Stimulated activated CD8-positive, alpha-beta memory T cell treated with anti-CD3 and anti-CD28 coated beads, Interleukin-7, amount 100 ng/mL, for 1 hour (primary cell): Measurements from ENCODE around the gene CCIN.
"Not testable (repeated sequence)": the region's sequence is repeated elsewhere in the genome, so short reads cannot be mapped to it uniquely, and the experiment has no call there.

Source experiments
- DNase-seq, 2 donors: peaks; one replicate each; pipeline ENCODE4 v3.0.0-alpha.2; 2020; ENCODE audit warnings: low read depth in 2 of 2

The CCIN gene

GRCh38 chr9:36169166-36169565, at the start of gene CCIN:
CCIN (plus strand) TSS chr9:36169388; CDS start chr9:36169503, 115 bp downstream.
- no peak for DNase-seq

DNA sequence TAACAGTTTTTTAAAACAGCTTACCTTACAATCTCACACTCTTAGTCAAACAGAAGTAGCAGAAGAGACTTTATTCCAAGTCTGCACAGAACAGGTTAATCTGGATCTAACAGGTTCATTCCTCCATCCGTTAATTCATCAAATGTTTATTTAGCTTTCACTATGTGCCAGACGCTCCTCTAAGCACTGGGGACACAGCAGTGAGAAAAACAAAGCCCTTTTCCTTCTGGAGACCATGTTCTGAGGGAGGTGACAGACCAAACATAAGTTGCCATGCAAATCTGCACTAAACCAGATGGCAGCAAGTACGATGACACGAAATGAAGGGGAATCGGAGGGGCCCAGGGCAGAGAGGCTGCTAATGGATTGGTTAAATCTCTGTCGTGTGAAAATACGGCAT, 49.7 kb upstream of the CCIN start:
- no peak for DNase-seq

GRCh38 chr9:36120705-36121104, 48.5 kb upstream of the CCIN start:
- DNase-seq: no peak

GRCh38 chr9:36121971-36122370, 47.2 kb upstream of the CCIN start:
- no peak for DNase-seq

- DNase-seq: no peak
Observed at GRCh38 chr9:36123515-36123914, 45.7 kb upstream of the CCIN start.

DNA sequence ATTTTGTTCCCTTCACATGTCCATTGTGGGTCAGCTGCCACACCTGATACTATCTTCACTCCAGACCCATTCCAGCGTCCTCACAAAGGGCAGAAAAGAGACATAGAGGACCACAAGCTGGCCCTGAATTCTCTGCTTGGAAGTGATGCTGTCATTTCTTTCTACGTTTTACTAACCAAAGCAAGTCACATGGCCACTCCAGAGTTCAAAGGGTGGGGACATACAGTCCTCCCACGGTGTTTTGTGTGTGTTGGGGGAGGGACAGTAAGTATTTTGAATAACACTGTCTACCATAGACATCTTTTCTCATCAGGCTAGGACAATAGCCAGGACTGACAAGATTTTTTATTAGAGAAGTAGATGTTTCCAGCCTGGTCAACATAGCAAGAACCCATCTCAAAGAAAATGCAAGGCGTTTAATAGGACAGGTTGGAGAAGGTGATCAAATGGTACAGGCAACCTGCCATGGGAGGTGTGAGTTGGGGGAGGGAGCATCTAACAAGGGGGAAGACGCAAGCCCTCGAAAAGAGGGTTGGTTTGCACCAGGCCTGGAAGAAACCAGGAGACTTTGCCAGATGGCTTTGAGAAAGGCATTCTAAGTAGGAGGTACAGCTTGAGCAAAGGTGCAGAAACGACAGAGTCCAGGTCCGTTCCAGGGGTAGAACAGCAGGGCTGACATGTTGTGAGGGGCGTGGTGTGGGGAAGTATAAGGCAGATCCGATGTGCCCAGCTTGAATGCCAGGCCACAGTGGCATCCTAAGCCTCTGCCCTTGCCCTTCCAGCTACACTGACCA, 43.9 kb upstream of the CCIN start:
- DNase-seq: no peak

GRCh38 chr9:36126016-36126730, 43.0 kb upstream of the CCIN start:
- DNase-seq: no peak

- no peak for DNase-seq
Observed at GRCh38 chr9:36127652-36128244, 41.4 kb upstream of the CCIN start.

GRCh38 chr9:36128349-36128748, 40.8 kb upstream of the CCIN start:
- no peak for DNase-seq

GRCh38 chr9:36129139-36129538, 40.0 kb upstream of the CCIN start:
- DNase-seq: no peak

DNA sequence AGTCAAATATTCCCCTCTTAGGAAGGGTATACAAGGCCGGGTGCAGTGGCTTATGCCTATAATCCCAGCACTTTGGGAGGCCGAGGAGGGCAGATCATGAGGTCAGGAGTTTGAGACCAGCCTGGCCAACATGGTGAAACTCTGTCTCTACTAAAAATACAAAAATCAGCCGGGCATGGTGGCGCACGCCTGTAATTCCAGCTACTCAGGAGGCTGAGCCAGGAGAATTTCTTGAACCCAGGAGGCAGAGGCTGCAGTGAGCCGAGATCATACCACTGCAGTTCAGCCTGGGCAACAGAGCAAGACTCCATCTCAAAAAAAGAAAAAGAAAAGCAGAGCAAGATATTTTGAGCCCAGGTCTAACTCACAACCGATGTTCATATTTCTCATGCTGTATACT, 37.5 kb upstream of the CCIN start:
- not testable (repeated sequence) for DNase-seq

- no peak for DNase-seq
Observed at GRCh38 chr9:36132086-36132485, 37.1 kb upstream of the CCIN start.

GRCh38 chr9:36134761-36135505, 34.3 kb upstream of the CCIN start:
- no peak for DNase-seq

DNA sequence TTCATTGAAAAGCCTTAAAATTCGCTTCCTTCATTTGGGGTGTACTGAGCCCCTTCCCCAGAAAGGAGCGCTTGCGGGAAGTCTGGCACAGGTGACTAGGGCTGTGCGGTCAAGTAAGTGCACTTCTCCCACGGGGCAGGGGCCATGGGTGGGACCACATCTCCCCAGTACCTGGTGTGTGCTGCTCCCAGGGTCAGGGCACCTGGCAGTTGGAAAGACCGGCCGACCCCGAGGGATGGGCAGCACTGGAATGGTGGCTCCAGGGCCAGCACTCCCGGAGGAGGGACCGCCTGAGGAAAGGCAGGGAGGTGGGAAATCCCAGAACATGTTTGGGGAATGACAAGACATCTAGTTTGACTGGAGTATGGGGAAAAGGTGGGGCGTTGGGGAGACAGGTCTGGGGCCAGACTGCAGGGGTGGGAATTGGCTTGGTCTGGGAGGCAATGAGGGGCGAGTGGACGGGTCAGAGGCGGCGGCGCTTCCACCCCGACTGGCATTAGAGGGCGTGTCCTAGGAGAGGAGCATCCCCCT, 33.4 kb upstream of the CCIN start:
- no peak for DNase-seq

DNA sequence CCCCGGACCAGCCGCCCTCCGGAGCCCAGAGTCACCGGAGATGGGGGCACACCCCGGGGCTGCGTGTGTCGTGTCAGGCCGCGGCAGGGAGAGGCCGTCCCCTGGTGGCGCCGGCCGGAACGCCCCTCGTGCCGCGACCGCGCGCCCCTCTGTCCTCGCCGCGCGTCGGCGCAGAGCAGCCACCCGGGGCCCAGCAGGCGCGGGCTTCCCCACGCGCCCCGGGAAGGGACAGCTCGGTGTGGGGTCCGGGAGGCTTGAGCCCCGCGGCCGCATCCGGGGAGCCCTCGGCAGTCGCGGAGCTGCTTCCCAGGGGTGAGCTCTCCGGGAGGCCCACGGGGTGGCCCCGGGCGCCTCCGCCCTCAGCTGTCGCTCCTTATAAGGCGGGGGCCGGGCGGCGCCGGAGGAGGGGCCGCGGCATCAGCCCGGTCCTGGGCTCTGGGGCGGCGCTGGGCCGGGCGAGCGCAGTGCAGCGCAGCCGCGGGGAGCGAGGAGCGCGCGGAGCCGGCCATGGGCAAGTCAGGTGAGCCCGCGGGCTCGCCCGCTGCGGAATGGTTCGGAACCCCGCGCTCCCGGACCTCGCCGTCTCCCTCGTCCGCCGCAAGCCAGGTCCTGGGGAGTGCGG, 32.8 kb upstream of the CCIN start, which contains the start of gene GLIPR2:
Gene GLIPR2, plus strand, starts transcription at position 462 of the 622 bp plus-strand sequence. Its CDS starts 46 bp downstream, at position 508.
- peak; percentile 56 to 57 for DNase-seq

DNA sequence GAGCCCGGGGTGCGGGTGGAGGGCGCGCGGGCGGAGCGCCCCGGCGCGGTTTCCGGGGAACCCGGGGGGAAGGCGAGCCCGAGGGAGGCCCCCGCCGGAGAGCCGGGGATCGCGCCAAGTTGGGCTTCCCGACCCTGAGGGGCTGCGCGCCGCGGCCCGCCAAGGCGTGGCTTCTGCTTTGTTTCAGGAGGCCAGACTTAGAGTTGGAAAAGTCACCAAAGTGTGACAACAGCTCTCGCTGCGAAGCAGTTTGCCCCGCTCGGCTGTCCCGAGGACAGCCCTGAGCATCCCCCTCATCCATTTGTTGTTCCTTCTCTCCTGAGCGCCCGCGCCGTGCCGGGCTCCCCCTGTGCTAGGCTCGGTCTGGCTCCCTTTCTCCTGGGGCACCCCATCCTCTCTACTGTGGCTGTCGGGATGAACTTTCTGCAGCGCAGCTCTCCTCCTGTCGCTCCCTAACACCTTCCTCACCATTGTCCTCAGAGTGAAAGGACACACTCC, 32.2 kb upstream of the CCIN start:
- no peak for DNase-seq

- DNase-seq: no peak
Observed at GRCh38 chr9:36137392-36138004, 31.7 kb upstream of the CCIN start.

GRCh38 chr9:36138496-36138895, 30.7 kb upstream of the CCIN start:
- DNase-seq: no peak

DNA sequence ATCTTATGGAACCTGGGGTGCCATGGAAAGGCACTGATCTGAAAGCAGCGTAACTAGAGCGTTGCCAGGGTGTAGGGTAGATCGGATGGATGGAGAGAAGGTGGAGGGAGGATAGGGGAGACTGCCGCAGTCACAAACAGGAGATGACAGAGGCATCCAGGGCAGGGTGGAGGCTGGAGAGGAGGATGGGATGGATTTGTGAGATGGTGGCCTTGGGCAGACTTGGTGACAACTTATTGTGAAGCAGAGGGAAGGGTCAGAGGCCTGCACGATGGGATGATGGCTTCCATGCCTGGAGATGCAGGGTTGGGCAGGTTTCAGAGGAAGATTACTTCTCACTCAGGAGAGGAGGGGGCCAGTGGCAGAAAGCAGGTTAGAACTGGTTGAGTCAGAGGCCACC, 30.3 kb upstream of the CCIN start:
- no peak for DNase-seq
